Measurements from ENCODE around the gene SCGB1A1. TPM values are rescaled to one million over a fixed set of nuclear protein-coding genes. Genes with fewer than 3 reads are reported as not detected.
A peak's percentile ranks its signal among the peaks of the same experiment; 100 is the strongest.

The SCGB1A1 gene
- total and polyA plus RNA-seq, 11 donors, result not detected

DNA sequence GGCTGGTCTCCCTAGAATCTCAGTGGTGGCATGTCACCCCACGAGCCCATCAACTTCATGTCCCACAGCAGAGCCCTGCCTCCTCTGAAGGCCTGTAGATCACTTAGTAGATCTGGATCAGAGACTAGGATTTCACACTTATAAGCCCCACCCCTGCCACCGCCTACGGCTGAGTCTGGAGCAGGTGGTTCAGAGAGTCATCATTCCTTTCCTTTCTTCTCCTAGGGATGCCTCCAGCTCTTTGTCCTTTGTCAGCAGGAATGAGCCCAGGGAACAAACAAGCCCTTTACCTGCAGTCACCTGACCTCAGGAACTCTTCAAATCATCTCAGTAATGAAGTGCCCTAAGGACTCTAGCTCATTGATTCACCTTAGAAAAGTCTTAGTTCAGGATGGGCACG lies 37.8 kb downstream of the SCGB1A1 start:
- intact Hi-C loops (cut with DNase I), result no loop called here
- WGBS, 4 donors, result 83 to 92% (median 90%) methylated on average over 4 of the region's 4 CpGs
- DNase-seq (peak in 1 of 5 donors; percentile 14), ATAC-seq (no peak)
- Histone ChIP-seq H3K4me3 (no peak overlapping the region), H3K36me3 (no peaks in the 10 kb centered on the region), H3K27ac (no peak overlapping the region), H3K4me1 (peaks cover 0 to 26% (median 0%) of the 10 kb centered on the region in 12 donors), H3K27me3 (no peaks in the 10 kb centered on the region), H3K9me3 (peaks cover 0 to 4% (median 0%) of the 10 kb centered on the region in 12 donors)
- TF ChIP-seq POLR2A (IDR thresholded peaks at IDR 0.05), result no peak
- TF ChIP-seq, protein P1, sequence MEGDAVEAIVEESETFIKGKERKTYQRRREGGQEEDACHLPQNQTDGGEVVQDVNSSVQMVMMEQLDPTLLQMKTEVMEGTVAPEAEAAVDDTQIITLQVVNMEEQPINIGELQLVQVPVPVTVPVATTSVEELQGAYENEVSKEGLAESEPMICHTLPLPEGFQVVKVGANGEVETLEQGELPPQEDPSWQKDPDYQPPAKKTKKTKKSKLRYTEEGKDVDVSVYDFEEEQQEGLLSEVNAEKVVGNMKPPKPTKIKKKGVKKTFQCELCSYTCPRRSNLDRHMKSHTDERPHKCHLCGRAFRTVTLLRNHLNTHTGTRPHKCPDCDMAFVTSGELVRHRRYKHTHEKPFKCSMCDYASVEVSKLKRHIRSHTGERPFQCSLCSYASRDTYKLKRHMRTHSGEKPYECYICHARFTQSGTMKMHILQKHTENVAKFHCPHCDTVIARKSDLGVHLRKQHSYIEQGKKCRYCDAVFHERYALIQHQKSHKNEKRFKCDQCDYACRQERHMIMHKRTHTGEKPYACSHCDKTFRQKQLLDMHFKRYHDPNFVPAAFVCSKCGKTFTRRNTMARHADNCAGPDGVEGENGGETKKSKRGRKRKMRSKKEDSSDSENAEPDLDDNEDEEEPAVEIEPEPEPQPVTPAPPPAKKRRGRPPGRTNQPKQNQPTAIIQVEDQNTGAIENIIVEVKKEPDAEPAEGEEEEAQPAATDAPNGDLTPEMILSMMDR (IDR thresholded peaks at IDR 0.05), result no peak

DNA sequence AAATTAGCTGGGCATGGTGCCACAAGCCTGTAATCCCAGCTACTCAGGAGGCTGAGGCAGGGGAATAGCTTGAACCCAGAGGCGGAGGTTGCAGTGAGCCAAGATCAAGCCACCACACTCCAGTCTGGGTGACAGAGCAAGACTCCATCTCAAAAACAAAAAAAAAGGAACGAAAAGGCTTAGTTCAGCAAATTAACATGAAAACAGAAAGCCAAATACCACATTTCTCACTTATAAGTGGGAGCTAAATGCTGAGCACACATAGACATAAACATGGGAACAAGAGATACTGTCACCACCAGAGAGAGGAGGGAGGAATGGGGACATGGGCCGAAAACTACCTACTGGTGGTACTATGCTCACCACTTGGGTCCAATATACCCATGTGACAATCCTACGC lies 38.6 kb downstream of the SCGB1A1 start:
- Histone ChIP-seq H3K4me1 (peaks cover 0 to 35% (median 0%) of the 10 kb centered on the region in 12 donors), H3K27ac (peak overlapping the region in 1 of 12 donors; percentile 48), H3K9me3 (peaks cover 0 to 4% (median 0%) of the 10 kb centered on the region in 12 donors), H3K36me3 (no peaks in the 10 kb centered on the region), H3K4me3 (no peak overlapping the region), H3K27me3 (no peaks in the 10 kb centered on the region)
- TF ChIP-seq, protein P1 (IDR thresholded peaks at IDR 0.05), result no peak
- TF ChIP-seq POLR2A (IDR thresholded peaks at IDR 0.05), result no peak
- intact Hi-C loops (cut with DNase I), result no loop called here
- no peak for DNase-seq
- 83 to 90% (median 88%) methylated on average over 4 of the region's 4 CpGs for WGBS, 4 donors
- ATAC-seq, result no peak

DNA sequence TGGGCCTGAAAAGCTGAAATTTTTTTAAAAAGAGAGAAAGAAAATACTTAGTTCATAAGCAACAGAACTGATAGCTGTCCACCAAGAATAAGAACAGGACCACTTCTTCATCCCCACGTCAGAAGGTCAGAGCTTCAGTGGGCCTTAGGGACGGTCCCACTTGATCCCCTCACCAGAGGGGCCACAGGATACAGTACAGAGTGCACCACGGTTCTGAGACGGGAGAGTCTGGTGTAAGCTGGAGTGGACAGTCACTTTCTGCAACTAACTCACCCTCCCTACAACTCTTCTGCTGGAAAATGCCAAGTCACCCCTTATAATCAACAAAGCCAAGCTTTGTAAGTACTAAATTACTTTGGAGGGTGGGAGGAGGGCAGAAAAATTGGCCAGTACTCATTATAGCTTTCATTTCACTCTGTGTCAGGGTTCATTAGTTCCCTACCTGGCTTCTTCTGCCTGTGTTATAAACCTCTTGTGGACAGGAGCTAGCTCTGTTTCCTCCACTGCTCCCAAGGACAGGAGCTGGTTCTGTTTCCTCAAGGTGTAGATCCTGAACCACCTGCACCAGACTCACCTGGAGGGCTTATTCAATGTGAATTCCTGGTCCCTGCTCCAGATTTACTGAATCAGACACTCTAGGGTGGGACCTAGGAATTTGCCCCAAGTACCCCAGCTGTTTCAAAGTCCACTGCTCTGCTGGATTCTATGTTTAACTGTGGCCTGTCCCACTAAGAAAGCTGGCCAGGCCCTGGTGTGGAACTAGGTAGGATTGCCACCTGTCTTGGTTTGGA lies 39.6 kb downstream of the SCGB1A1 start:
- Histone ChIP-seq H3K9me3 (peaks cover 0 to 4% (median 0%) of the 10 kb centered on the region in 12 donors), H3K27me3 (no peaks in the 10 kb centered on the region), H3K27ac (peak overlapping the region in 2 of 12 donors; percentile 48 to 59), H3K4me3 (no peak overlapping the region), H3K4me1 (peaks cover 0 to 39% (median 0%) of the 10 kb centered on the region in 12 donors), H3K36me3 (no peaks in the 10 kb centered on the region)
- peak in 1 of 4 donors; percentile 29 for ATAC-seq
- intact Hi-C loops (cut with DNase I), result no loop called here
- WGBS, 4 donors, result 55 to 89% (median 65%) methylated on average over 3 to 4 of the region's 4 CpGs
- no peak for TF ChIP-seq POLR2A (IDR thresholded peaks at IDR 0.05)
- TF ChIP-seq, protein P1 (IDR thresholded peaks at IDR 0.05), result no peak
- DNase-seq, result peak in 1 of 5 donors; percentile 9

DNA sequence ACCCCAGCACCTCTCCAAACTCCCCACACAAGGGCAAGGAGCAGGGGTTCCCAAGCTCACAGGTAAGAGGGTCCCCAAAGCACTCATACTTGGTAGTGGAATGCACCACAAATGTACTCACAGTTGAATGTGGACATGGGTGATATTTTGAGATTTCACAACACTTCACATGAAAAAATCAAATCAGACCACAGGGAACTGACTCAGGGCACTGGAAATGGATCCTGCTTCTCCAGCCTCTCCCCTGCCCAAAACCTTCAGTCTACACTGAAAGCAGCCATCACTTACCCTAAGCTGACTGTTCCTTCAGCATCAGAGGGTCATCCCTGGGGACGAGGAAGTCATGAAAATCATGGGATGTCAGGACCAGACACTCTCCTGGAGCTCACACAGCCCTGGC lies 40.2 kb downstream of the SCGB1A1 start:
- WGBS, 4 donors, result 73 to 94% (median 90%) methylated on average over 1 of the region's 1 CpG
- intact Hi-C loops (cut with DNase I), result no loop called here
- Histone ChIP-seq H3K4me1 (peaks cover 0 to 39% (median 0%) of the 10 kb centered on the region in 12 donors), H3K27me3 (no peaks in the 10 kb centered on the region), H3K36me3 (no peaks in the 10 kb centered on the region), H3K27ac (peak overlapping the region in 1 of 12 donors; percentile 59), H3K9me3 (peaks cover 0 to 4% (median 0%) of the 10 kb centered on the region in 12 donors), H3K4me3 (no peak overlapping the region)
- TF ChIP-seq, protein P1 (IDR thresholded peaks at IDR 0.05), result no peak
- TF ChIP-seq POLR2A (IDR thresholded peaks at IDR 0.05), result no peak
- DNase-seq (no peak), ATAC-seq (peak in 1 of 4 donors; percentile 31)
